GM03348 (cell line): ENCODE results near the gene DOK5.

Experiments
- DNase-seq: peaks from one replicate; pipeline ENCODE4 v3.0.0; 2012; ENCODE audit warnings: low spot score

DOK5 gene

GRCh38 chr20:54694516-54694915 lies 219.1 kb downstream of the DOK5 start:
- no peak for DNase-seq

- no peak for DNase-seq
These were observed 223.0 kb downstream of the DOK5 start for GRCh38 chr20:54698373-54698772.
